ENCODE measurements around the gene RNF138.
A peak's percentile ranks its signal among the peaks of the same experiment; 100 is the strongest.

DNA sequence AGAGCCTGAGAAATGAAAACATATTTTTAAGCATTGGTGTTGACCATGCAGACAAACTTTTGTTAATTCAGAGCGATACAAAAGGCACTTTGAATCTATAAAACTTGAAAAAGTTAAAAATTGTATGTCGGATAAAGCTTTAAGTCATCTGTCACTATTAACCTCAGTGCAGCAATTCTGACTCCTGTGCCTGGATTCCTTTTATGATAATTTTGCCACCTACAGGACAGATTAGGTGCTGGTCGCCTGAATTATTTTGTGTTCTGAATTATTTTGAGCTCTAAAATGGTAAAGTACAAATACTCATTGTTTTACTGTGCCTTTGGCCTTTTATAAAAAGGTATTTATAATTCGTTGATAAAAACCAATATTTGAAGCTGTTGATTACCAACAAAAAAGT, 19.4 kb upstream of the RNF138 start:
- TF ChIP-seq, protein P1, sequence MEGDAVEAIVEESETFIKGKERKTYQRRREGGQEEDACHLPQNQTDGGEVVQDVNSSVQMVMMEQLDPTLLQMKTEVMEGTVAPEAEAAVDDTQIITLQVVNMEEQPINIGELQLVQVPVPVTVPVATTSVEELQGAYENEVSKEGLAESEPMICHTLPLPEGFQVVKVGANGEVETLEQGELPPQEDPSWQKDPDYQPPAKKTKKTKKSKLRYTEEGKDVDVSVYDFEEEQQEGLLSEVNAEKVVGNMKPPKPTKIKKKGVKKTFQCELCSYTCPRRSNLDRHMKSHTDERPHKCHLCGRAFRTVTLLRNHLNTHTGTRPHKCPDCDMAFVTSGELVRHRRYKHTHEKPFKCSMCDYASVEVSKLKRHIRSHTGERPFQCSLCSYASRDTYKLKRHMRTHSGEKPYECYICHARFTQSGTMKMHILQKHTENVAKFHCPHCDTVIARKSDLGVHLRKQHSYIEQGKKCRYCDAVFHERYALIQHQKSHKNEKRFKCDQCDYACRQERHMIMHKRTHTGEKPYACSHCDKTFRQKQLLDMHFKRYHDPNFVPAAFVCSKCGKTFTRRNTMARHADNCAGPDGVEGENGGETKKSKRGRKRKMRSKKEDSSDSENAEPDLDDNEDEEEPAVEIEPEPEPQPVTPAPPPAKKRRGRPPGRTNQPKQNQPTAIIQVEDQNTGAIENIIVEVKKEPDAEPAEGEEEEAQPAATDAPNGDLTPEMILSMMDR (conservative IDR thresholded peaks at IDR 0.05; ENCODE audit: low read length), result peak; percentile 79
- no peak for TF ChIP-seq EZH2phosphoT487 (IDR thresholded peaks at IDR 0.05; ENCODE audit: borderline replicate concordance)
